Epithelial cell of proximal tubule (primary cell): ENCODE results near the gene FAM20A. TPM values are rescaled to one million over a fixed set of nuclear protein-coding genes. Genes with fewer than 3 reads are reported as not detected.
A peak's percentile ranks its signal among the peaks of the same experiment; 100 is the strongest.
"Not testable (repeated sequence)": the region's sequence is repeated elsewhere in the genome, so short reads cannot be mapped to it uniquely, and the experiment has no call there.

Experiments
- DNase-seq: peaks from one replicate; pipeline ENCODE4 v3.0.0-alpha.2; 2011; ENCODE audit warnings: low read depth
- H3K4me3 ChIP-seq: 2 replicates; pipeline ENCODE4 v1.5.1; 2011; ENCODE audit warnings: low read depth, mild to moderate bottlenecking, low read length
- CTCF ChIP-seq: conservative IDR thresholded peaks from 2 replicates; pipeline ENCODE4 v1.5.1; 2012; ENCODE audit warnings: low read depth, mild to moderate bottlenecking, low read length
- total RNA-seq: library from RNA; depleted of rRNA; stranded (reverse); fragments of >200 nt; gene quantifications from 2 replicates; pipeline ENCODE4 v1.2.3, GENCODE V29; 2015

FAM20A gene
- total RNA-seq, 1 donor from 2014 or later = not detected

GRCh38 chr17:68584581-68585303 is 16.4 kb downstream of the FAM20A start:
- H3K4me3 ChIP-seq = no peak overlapping the region
- DNase-seq = no peak
- no peak for TF ChIP-seq CTCF

- H3K4me3 ChIP-seq, DNase-seq: not testable (repeated sequence)
Measured at GRCh38 chr17:68582867-68583266, 18.3 kb downstream of the FAM20A start.

GRCh38 chr17:68581863-68582645 is 19.1 kb downstream of the FAM20A start:
- TF ChIP-seq CTCF = no peak
- DNase-seq = no peak

GRCh38 chr17:68580236-68580770 is 20.9 kb downstream of the FAM20A start:
- H3K4me3 ChIP-seq = no peak overlapping the region
- DNase-seq = peak; percentile 41
- no peak for TF ChIP-seq CTCF

More at GRCh38 chr17:68581863-68582645, 19.1 kb downstream of the FAM20A start:
- H3K4me3 ChIP-seq = no peak overlapping the region

- no peak for TF ChIP-seq CTCF
- no peak overlapping the region for H3K4me3 ChIP-seq
- no peak for DNase-seq
Measured at GRCh38 chr17:68579194-68579927, 21.8 kb downstream of the FAM20A start.

GRCh38 chr17:68578236-68578635 is 22.9 kb downstream of the FAM20A start:
- TF ChIP-seq CTCF = no peak
- no peak overlapping the region for H3K4me3 ChIP-seq
- no peak for DNase-seq

- no peak for TF ChIP-seq CTCF
- H3K4me3 ChIP-seq = no peak overlapping the region
- no peak for DNase-seq
Measured at GRCh38 chr17:68577497-68577821, 23.7 kb downstream of the FAM20A start.
